Activated naive CD8-positive, alpha-beta T cell treated with anti-CD3 and anti-CD28 coated beads for 36 hours (primary cell): Measurements from ENCODE around the gene GNAS. TPM values are rescaled to one million over a fixed set of nuclear protein-coding genes. Genes with fewer than 3 reads are reported as not detected.
"Not testable (repeated sequence)": the region's sequence is repeated elsewhere in the genome, so short reads cannot be mapped to it uniquely, and the experiment has no call there.

Source experiments
- DNase-seq: peaks from one replicate; pipeline ENCODE4 v3.0.0; 2021
- H3K27ac Mint-ChIP-seq: one replicate; pipeline ENCODE4 v1.8.0; 2022; ENCODE audit warnings: mild to moderate bottlenecking, moderate library complexity, mixed read lengths
- H3K27me3 Mint-ChIP-seq: one replicate; pipeline ENCODE4 v1.8.0; 2022; ENCODE audit warnings: mild to moderate bottlenecking, mixed read lengths
- H3K36me3 Mint-ChIP-seq: one replicate; pipeline ENCODE4 v1.8.0; 2021; ENCODE audit warnings: mild to moderate bottlenecking, mixed read lengths
- H3K4me1 Mint-ChIP-seq: one replicate; pipeline ENCODE4 v1.8.0; 2021; ENCODE audit warnings: mixed read lengths
- H3K4me3 Mint-ChIP-seq: one replicate; pipeline ENCODE4 v1.8.0; 2022; ENCODE audit warnings: mild to moderate bottlenecking, moderate library complexity, mixed read lengths
- H3K9me3 Mint-ChIP-seq: one replicate; pipeline ENCODE4 v1.8.0; 2022; ENCODE audit warnings: mixed read lengths
- total RNA-seq, 2 experiments: library from RNA; stranded (reverse); gene quantifications; one replicate each; pipeline ENCODE4 v1.2.3, GENCODE V29; 2021

Gene GNAS
- total RNA-seq, 2 experiments from 2014 or later = 779 to 785 TPM

DNA sequence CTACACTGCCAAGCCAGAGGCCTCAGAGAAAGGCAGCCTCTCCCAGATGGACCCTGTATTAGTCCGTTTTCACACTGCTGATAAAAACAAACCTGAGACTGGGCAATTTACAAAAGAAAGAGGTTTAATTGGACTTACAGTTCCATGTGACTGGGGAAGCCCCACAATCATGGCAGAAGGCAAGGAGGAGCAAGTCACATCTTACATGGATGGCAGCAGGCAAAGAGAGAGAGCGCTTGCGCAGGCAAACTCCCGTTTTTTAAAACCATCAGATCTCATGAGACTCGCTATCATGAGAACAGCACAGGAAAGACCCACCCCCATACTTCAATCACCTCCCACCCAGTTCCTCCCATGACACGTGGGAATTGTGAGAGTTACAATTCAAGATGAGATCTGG, 32.0 kb upstream of the GNAS start:
- not testable (repeated sequence) for H3K4me3 Mint-ChIP-seq, H3K27ac Mint-ChIP-seq, DNase-seq, H3K9me3 Mint-ChIP-seq
- peaks cover 28% of the 10 kb centered on the region for H3K27me3 Mint-ChIP-seq
- H3K4me1 Mint-ChIP-seq = peaks cover 15% of the 10 kb centered on the region
- peaks cover 30% of the 10 kb centered on the region for H3K36me3 Mint-ChIP-seq

DNA sequence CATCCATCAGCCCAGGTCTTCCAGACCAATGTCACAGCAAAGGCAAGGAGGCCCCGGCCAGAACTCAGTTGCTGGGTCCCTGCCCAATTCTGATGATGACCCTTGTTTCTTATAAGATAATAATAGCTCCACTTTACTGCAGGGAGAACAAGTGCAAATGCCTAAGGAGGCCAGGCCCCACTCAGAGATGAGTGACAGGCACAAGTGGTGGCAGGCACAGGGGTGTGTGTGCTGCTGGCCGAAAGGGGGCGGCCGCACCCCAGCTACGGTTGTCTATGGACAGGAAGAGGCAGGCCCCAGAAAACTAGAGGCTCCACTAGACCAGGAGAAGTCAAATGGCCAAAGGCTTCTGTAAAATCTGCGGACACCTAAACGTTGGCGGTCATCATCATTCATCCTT, 30.4 kb upstream of the GNAS start:
- DNase-seq = no peak
- Mint-ChIP-seq H3K36me3 (peaks cover 28% of the 10 kb centered on the region), H3K4me1 (peaks cover 13% of the 10 kb centered on the region), H3K27ac (no peak overlapping the region), H3K9me3 (peaks cover 10% of the 10 kb centered on the region), H3K4me3 (no peak overlapping the region), H3K27me3 (peaks cover 20% of the 10 kb centered on the region)

DNA sequence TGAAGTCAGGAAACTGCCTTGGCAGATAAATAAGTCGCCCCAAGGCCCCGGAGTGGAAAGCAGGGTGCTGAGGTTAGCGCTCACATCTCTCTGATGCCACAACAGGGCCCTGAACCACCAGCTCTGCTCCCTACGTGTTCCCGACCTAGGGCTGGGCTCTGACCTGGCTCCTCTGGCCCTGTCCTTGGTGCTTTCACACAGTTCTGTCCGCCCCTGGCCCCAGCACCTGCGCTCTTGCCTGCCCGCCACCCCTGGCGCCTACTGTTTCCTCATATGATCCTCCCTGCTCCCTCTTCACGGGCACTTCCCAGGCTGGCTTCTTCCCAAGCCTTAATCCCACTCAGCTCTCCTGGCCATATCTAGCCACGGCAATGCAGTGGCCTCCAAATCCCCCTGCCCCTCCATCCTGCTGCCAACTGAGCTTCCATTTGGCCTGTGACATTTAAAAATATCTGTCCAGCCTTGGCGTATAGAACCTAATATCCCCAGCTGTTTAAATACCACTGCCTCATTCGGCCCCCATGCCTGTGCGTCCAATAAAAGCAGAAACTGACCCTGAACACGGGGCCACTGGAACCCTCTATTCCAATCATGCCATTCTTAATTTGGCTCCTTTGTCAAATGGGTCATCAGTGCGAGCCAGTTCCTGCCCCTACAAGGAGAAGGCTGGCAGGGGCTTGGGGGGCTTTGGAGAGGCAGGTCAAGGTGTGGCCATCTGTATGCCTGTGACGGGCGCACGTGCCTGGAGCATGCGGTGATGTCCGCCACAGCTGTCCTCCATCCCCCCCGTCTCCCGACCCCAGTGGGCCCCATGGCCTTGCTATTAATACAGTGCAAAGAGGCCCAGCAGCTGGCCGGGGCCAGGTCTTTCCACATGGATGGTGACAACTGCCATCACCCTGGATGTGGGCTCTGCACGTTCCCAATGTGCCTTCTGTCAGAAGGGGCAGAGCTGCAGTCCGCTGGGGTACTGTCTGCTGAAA, 29.5 kb upstream of the GNAS start:
- H3K27ac Mint-ChIP-seq = no peak overlapping the region
- H3K4me3 Mint-ChIP-seq = no peak overlapping the region
- peaks cover 15% of the 10 kb centered on the region for H3K27me3 Mint-ChIP-seq
- H3K36me3 Mint-ChIP-seq = peaks cover 24% of the 10 kb centered on the region
- DNase-seq = no peak
- peaks cover 10% of the 10 kb centered on the region for H3K9me3 Mint-ChIP-seq
- H3K4me1 Mint-ChIP-seq = peaks cover 12% of the 10 kb centered on the region

DNA sequence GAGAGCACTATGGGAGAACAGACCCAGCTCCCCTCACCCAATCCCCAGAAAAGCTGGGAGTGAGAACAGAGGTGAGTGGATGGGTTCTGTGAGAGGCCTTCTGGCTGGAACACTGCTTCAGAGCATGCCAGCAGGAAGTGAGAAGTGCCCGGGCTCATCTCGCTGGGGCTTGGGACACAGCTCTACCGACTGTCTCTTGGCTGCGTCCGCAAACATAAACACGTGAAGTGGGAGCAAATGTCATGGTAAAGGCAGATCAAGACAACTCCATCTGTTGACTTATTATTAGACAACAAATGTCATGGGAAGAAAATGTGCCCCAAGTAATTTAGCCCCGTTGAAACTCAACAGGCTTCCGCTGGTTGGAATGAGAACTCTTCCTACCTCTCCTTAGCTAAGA, 27.7 kb upstream of the GNAS start:
- Mint-ChIP-seq H3K9me3 (peaks cover 10% of the 10 kb centered on the region), H3K27ac (no peak overlapping the region), H3K36me3 (peaks cover 22% of the 10 kb centered on the region), H3K27me3 (peaks cover 11% of the 10 kb centered on the region), H3K4me1 (no peaks in the 10 kb centered on the region), H3K4me3 (no peak overlapping the region)
- DNase-seq = no peak

DNA sequence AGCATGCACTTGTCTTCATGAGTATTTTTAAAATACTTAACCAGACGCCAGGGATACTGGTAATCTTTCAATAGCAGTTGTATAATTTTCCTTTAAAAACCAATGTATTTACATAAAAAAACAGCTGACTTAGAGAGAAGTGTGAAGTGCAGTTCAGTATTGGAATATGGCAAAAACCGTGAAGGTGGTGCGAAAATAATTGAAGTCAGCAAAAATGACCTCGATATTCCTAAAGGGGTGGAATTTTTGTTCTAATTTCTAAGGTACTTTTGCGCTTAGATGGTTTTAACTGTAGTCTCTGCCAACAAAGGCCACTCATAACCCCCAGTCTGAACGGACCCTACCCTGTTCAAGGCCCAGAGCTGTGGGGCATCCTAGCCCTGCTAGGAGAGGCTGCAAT, 27.1 kb upstream of the GNAS start:
- Mint-ChIP-seq H3K4me3 (no peak overlapping the region), H3K27ac (no peak overlapping the region), H3K4me1 (no peaks in the 10 kb centered on the region), H3K9me3 (peaks cover 9% of the 10 kb centered on the region), H3K36me3 (peaks cover 20% of the 10 kb centered on the region), H3K27me3 (peaks cover 11% of the 10 kb centered on the region)
- no peak for DNase-seq

DNA sequence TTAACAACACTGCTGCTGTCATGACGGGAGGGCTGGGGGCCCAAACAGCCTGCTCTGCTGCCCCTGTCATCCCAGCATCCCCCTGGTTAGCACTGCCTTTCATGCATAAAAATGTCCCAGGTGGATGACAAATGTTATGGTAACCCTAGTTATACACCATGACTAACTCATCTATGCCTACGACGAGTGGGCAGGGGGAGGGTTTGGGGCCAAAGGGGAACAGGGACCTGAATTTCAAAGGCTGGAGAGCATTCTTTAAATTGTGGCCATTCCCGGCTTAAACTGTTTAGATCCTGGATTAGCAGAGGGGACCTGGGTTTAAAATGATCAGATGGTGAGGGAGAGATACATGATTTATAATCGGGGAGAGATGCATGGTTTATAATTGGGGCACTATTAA, 26.2 kb upstream of the GNAS start:
- H3K9me3 Mint-ChIP-seq = peaks cover 4% of the 10 kb centered on the region
- no peak for DNase-seq
- H3K4me3 Mint-ChIP-seq = no peak overlapping the region
- H3K27ac Mint-ChIP-seq = no peak overlapping the region
- peaks cover 15% of the 10 kb centered on the region for H3K36me3 Mint-ChIP-seq
- peaks cover 6% of the 10 kb centered on the region for H3K27me3 Mint-ChIP-seq
- peaks cover 2% of the 10 kb centered on the region for H3K4me1 Mint-ChIP-seq

DNA sequence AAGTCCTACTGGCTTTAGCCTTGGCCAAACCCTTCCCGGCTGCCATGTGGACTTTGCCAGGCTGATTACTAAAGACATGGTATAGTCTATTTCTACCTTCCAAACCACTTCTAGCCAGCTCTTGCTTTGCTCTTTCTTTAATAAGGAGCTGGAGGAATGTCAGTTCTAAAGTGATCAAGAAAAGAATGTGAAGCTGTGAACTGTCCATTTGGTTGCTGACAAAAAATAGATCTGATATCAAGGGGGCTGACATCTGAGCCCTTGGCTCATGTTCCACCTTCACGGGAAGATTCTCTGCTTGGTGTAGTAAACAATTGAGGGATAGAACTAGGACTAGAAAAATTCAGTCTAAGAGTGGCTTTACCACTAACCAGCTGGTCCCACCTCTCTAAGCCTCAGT, 24.4 kb upstream of the GNAS start:
- Mint-ChIP-seq H3K4me1 (peaks cover 2% of the 10 kb centered on the region), H3K36me3 (peaks cover 10% of the 10 kb centered on the region), H3K4me3 (no peak overlapping the region), H3K27me3 (peaks cover 12% of the 10 kb centered on the region), H3K27ac (no peak overlapping the region), H3K9me3 (peaks cover 3% of the 10 kb centered on the region)
- no peak for DNase-seq

DNA sequence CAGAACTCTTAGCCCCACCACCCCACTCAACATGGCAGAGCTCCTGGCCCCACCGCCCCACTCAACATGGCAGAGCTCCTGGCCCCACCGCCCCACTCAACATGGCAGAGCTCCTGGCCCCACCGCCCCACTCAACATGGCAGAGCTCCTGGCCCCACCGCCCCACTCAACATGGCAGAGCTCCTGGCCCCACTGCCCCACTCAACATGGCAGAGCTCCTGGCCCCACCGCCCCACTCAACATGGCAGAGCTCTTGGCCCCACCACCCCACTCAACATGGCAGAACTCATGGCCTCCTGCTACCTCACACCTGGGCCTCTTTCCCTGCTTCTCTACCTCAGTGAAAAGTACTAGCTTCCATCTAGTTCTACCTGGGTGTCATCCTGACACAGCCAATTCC, 23.7 kb upstream of the GNAS start:
- not testable (repeated sequence) for H3K27ac Mint-ChIP-seq, H3K36me3 Mint-ChIP-seq, H3K9me3 Mint-ChIP-seq, H3K4me1 Mint-ChIP-seq, H3K4me3 Mint-ChIP-seq, DNase-seq
- peaks cover 16% of the 10 kb centered on the region for H3K27me3 Mint-ChIP-seq

DNA sequence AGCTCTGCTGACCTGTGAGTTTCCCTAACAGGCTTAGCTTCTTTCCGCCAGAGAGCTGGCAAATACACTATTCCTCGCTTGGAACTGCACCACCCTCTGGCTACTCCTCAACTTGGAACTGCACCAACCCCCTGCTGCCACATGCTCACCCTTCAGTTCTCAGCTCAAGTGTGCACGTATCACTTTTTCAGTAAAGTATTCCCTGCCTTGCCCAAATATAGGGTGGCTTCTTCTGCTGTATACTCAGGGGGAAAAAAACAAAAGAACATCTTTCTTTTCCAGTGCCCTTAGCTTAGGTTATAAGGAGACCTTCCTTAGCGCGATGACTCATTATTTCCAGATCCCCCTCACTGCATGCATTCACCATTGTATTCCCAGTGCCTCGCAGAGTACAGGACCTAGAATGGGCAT, 23.0 kb upstream of the GNAS start:
- DNase-seq = no peak
- peaks cover 3% of the 10 kb centered on the region for H3K9me3 Mint-ChIP-seq
- peaks cover 10% of the 10 kb centered on the region for H3K36me3 Mint-ChIP-seq
- peaks cover 2% of the 10 kb centered on the region for H3K4me1 Mint-ChIP-seq
- H3K27me3 Mint-ChIP-seq = peaks cover 23% of the 10 kb centered on the region
- H3K4me3 Mint-ChIP-seq = no peak overlapping the region
- no peak overlapping the region for H3K27ac Mint-ChIP-seq

DNA sequence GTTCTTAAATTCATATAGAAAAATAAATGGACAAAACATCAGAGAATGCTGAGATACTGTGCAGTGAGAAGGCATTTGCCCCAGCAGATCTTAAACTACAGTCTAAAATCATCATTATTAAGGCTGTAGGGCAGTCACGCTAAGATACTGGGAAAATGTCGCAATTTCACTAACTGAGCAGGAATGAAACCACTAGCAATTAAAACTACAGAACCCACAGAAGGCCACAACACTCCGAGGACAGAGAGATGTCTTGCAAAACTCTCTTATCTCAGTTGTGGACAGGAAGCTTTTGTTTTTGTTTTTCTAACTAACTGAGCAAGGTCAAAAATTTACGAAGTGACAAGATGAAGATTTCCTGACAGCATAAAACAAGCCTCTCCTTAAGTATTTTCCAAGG, 20.1 kb upstream of the GNAS start:
- Mint-ChIP-seq H3K4me3 (no peak overlapping the region), H3K27ac (no peak overlapping the region), H3K4me1 (peaks cover 3% of the 10 kb centered on the region), H3K9me3 (peaks cover 3% of the 10 kb centered on the region), H3K27me3 (peaks cover 40% of the 10 kb centered on the region), H3K36me3 (peaks cover 10% of the 10 kb centered on the region)
- DNase-seq = no peak

DNA sequence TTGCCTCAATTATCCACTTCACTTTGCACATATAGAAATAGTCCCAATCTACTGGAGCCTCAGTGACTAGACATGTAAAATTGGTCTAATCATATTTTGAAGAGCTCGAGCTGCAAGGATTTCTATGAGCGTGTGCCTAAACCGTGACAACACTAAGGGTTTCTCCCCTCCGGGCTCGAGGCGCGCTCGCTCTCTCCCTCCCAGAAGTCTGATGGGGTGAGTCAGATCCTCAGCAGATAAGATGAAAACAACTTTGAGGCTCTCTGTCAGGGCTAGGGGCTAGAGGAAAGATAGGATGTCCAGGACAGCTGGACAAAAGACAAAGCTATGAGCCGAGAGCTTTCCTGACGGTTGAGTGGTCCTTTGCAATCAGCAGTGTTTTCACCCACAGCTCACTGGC, 18.6 kb upstream of the GNAS start:
- Mint-ChIP-seq H3K27me3 (peaks cover 51% of the 10 kb centered on the region), H3K4me1 (peaks cover 3% of the 10 kb centered on the region)

DNA sequence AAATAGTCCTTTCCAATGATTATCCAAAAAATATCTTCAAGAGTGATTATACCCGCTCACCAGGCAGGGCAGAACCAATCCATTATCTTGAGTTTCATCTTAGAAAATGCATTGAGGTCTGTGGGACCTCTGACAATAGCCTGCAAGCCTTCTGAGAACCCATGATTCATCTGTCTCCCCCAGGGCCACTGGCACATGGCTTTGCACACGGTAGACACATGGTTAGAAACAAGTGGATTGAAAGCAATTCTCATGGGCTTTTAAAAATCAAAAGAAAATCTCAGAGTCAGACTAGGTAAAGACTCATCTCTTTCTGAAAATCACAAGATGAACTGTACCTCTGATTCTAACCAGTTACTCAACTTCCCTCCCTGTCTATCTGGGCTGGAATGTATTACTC, 17.3 kb upstream of the GNAS start:
- peaks cover 3% of the 10 kb centered on the region for H3K4me1 Mint-ChIP-seq
- H3K27ac Mint-ChIP-seq = no peak overlapping the region
- H3K4me3 Mint-ChIP-seq = no peak overlapping the region
- H3K27me3 Mint-ChIP-seq = peaks cover 62% of the 10 kb centered on the region
- H3K36me3 Mint-ChIP-seq = peaks cover 4% of the 10 kb centered on the region
- H3K9me3 Mint-ChIP-seq = peaks cover 3% of the 10 kb centered on the region
- no peak for DNase-seq

More for the DNA sequence above, 18.6 kb upstream of the GNAS start:
- H3K36me3 Mint-ChIP-seq = peaks cover 9% of the 10 kb centered on the region
- H3K4me3 Mint-ChIP-seq = no peak overlapping the region
- no peak overlapping the region for H3K27ac Mint-ChIP-seq
- no peak for DNase-seq
- H3K9me3 Mint-ChIP-seq = peaks cover 3% of the 10 kb centered on the region

DNA sequence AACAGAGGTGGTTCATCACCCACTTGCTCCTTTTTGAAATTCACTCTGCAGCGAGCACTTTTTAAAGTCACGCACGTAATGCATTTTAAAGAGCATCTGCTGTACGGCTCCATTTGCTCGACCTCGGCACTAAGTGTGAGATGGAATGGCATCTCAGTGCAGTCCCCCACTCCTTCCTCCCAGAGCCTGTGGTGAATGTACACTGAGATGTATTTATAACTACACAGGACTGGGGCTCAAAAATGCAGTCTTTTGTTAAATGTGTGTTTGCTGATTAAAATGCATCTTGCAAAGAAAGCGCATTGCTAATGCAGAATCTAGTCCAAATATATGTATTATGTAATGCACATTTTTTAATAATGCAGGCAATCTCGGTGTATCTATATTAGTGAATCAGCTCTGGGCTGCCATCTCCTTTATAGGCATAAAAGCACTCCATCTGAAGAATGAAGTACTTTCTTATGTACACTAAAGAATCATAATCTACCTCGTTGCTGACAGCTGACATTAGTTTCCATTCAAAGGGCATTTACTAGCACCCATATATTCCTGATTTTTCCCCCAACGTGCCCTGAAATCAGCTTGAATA, 15.8 kb upstream of the GNAS start:
- H3K27me3 Mint-ChIP-seq = peaks cover 73% of the 10 kb centered on the region
- no peak overlapping the region for H3K4me3 Mint-ChIP-seq
- no peak for DNase-seq
- peaks cover 1% of the 10 kb centered on the region for H3K4me1 Mint-ChIP-seq
- H3K36me3 Mint-ChIP-seq = peaks cover 2% of the 10 kb centered on the region
- no peak overlapping the region for H3K27ac Mint-ChIP-seq
- no peaks in the 10 kb centered on the region for H3K9me3 Mint-ChIP-seq

DNA sequence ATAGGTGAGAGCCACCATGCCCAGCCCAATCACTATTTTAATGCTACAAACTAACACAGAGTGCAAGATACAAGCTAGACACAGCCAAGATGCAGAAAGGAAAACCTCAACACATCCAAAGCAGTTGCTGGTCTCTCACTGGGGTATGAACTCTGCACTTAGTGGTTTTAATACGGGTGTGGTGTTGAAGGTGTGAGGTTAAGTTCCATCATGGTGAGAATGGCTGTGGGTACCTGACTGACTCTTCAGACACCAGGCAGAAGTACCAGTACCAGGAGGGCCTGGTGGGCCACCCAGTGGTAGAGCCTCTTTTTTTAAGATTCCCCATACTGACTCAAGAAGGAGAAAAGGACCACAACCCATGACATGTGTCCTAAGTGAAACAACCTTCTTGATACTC, 14.8 kb upstream of the GNAS start:
- no peak for DNase-seq
- Mint-ChIP-seq H3K4me1 (peaks cover 4% of the 10 kb centered on the region), H3K9me3 (no peaks in the 10 kb centered on the region), H3K27me3 (peaks cover 79% of the 10 kb centered on the region), H3K36me3 (peaks cover 2% of the 10 kb centered on the region), H3K27ac (no peak overlapping the region), H3K4me3 (no peak overlapping the region)

DNA sequence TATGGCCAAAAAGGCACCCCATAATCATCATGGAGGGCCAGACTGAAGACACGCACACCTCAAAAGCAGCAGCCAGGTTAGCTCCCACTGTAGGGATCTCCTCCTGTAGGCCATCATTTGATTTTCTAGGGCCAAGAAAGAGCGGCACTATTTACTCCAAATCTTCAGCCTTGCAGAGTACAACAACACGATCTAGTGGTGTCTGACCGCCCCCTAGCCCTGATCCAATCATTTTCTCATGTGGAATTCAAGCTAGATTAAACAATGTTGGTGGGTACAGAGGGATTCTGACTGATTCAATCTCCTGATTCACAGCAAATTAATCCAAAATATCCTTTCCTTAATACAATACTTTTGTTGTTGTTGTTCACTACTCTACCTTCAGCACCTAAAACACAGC, 14.3 kb upstream of the GNAS start:
- no peak for DNase-seq
- H3K27ac Mint-ChIP-seq = no peak overlapping the region
- H3K4me3 Mint-ChIP-seq = no peak overlapping the region
- H3K36me3 Mint-ChIP-seq = peaks cover 2% of the 10 kb centered on the region
- H3K4me1 Mint-ChIP-seq = peaks cover 7% of the 10 kb centered on the region
- peaks cover 79% of the 10 kb centered on the region for H3K27me3 Mint-ChIP-seq
- no peaks in the 10 kb centered on the region for H3K9me3 Mint-ChIP-seq

DNA sequence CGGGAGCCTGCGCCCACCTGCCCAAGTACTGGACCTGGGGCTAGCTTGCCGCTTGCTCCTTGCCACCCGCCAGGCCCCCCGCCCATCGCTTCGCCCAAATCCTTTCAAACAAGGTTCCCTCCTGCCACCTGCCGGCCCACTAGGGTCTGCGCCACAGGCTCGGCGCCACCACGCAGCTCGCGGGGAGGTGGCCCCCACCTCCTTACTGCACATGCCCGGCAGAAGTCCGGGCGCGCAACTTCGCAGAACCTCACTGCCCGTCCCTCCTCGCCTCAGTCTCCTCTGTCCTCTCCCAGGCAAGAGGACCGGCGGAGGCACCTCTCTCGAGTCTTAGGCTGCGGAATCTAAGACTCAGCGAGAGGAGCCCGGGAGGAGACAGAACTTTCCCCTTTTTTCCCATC, 13.0 kb upstream of the GNAS start:
- H3K4me3 Mint-ChIP-seq = peak overlapping the region; percentile 43

More for the DNA sequence above, 13.0 kb upstream of the GNAS start:
- Mint-ChIP-seq H3K27ac (no peak overlapping the region), H3K4me1 (peaks cover 7% of the 10 kb centered on the region), H3K27me3 (peaks cover 82% of the 10 kb centered on the region), H3K36me3 (peaks cover 2% of the 10 kb centered on the region), H3K9me3 (no peaks in the 10 kb centered on the region)
- DNase-seq = peak; percentile 54
